T-helper 2 cell treated with Interferon-gamma antibody and Interleukin-4, amounts not matched to agents 5 μg/mL and 100 μg/mL, for 36 hours (primary cell): ENCODE measurements around the gene PCMT1.

ENCODE experiments used
- DNase-seq: peaks from one replicate; pipeline ENCODE4 v3.0.0; 2021; ENCODE audit warnings: low spot score
- H3K27ac Mint-ChIP-seq: one replicate; pipeline ENCODE4 v1.8.0; 2021; ENCODE audit warnings: mild to moderate bottlenecking, mixed read lengths
- H3K27me3 Mint-ChIP-seq: one replicate; pipeline ENCODE4 v1.8.0; 2021; ENCODE audit warnings: low read depth, mixed read lengths
- H3K36me3 Mint-ChIP-seq: one replicate; pipeline ENCODE4 v1.8.0; 2021; ENCODE audit warnings: low read depth, mixed read lengths
- H3K4me1 Mint-ChIP-seq: one replicate; pipeline ENCODE4 v1.8.0; 2021; ENCODE audit warnings: low read depth, mixed read lengths
- H3K4me3 Mint-ChIP-seq: one replicate; pipeline ENCODE4 v1.8.0; 2022; ENCODE audit warnings: mild to moderate bottlenecking, moderate library complexity, mixed read lengths
- H3K9me3 Mint-ChIP-seq: one replicate; pipeline ENCODE4 v1.8.0; 2021; ENCODE audit warnings: mixed read lengths

PCMT1 gene

GRCh38 chr6:149749594-149750135 is at the start of gene PCMT1:
PCMT1 (plus strand) TSS chr6:149749741; CDS start chr6:149749902, 161 bp downstream.
- peak within 1 kb of the TSS; percentile 94 for H3K4me3 Mint-ChIP-seq
- H3K9me3 Mint-ChIP-seq, result no peaks in the 10 kb centered on the region
- peaks cover 40% of the 10 kb centered on the region for H3K4me1 Mint-ChIP-seq
- peak within 1 kb of the TSS; percentile 83 for H3K27ac Mint-ChIP-seq
- H3K36me3 Mint-ChIP-seq, result peaks cover 10% of the 10 kb centered on the region
- peak; percentile 97 for DNase-seq
- no peaks in the 10 kb centered on the region for H3K27me3 Mint-ChIP-seq

- no peaks in the 10 kb centered on the region for H3K27me3 Mint-ChIP-seq
- H3K9me3 Mint-ChIP-seq, result no peaks in the 10 kb centered on the region
- H3K36me3 Mint-ChIP-seq, result peaks cover 13% of the 10 kb centered on the region
- no peak overlapping the region for H3K27ac Mint-ChIP-seq
- H3K4me1 Mint-ChIP-seq, result peaks cover 14% of the 10 kb centered on the region
- no peak for DNase-seq
- H3K4me3 Mint-ChIP-seq, result no peak overlapping the region
Measured at GRCh38 chr6:149701714-149702113, 47.8 kb upstream of the PCMT1 start.

- Mint-ChIP-seq H3K27me3 (no peaks in the 10 kb centered on the region), H3K36me3 (peaks cover 22% of the 10 kb centered on the region), H3K27ac (no peak overlapping the region), H3K4me1 (peaks cover 45% of the 10 kb centered on the region), H3K4me3 (no peak overlapping the region), H3K9me3 (no peaks in the 10 kb centered on the region)
- no peak for DNase-seq
Measured at GRCh38 chr6:149711711-149712110, 37.8 kb upstream of the PCMT1 start.

GRCh38 chr6:149714442-149714841 is 35.1 kb upstream of the PCMT1 start:
- DNase-seq, result no peak
- Mint-ChIP-seq H3K27me3 (no peaks in the 10 kb centered on the region), H3K9me3 (no peaks in the 10 kb centered on the region), H3K36me3 (peaks cover 31% of the 10 kb centered on the region), H3K27ac (no peak overlapping the region), H3K4me3 (no peak overlapping the region), H3K4me1 (peaks cover 39% of the 10 kb centered on the region)

GRCh38 chr6:149716181-149716963 is 33.2 kb upstream of the PCMT1 start:
- no peaks in the 10 kb centered on the region for H3K27me3 Mint-ChIP-seq
- peak overlapping the region; percentile 91 for H3K4me3 Mint-ChIP-seq
- H3K27ac Mint-ChIP-seq, result peak overlapping the region; percentile 80
- peaks cover 35% of the 10 kb centered on the region for H3K4me1 Mint-ChIP-seq
- H3K36me3 Mint-ChIP-seq, result peaks cover 38% of the 10 kb centered on the region
- H3K9me3 Mint-ChIP-seq, result no peaks in the 10 kb centered on the region
- DNase-seq, result no peak

GRCh38 chr6:149717255-149717587 is 32.3 kb upstream of the PCMT1 start:
- H3K36me3 Mint-ChIP-seq, result peaks cover 36% of the 10 kb centered on the region
- H3K27me3 Mint-ChIP-seq, result no peaks in the 10 kb centered on the region
- DNase-seq, result no peak
- H3K9me3 Mint-ChIP-seq, result no peaks in the 10 kb centered on the region
- peak overlapping the region; percentile 83 for H3K27ac Mint-ChIP-seq
- H3K4me3 Mint-ChIP-seq, result peak overlapping the region; percentile 91
- H3K4me1 Mint-ChIP-seq, result peaks cover 31% of the 10 kb centered on the region

- Mint-ChIP-seq H3K9me3 (no peaks in the 10 kb centered on the region), H3K4me3 (peak within 1 kb of the TSS; percentile 91), H3K27me3 (no peaks in the 10 kb centered on the region), H3K4me1 (peaks cover 31% of the 10 kb centered on the region), H3K27ac (peak within 1 kb of the TSS; percentile 98), H3K36me3 (peaks cover 36% of the 10 kb centered on the region)
- peak; percentile 93 for DNase-seq
Measured at GRCh38 chr6:149717588-149718458, 31.7 kb upstream of the PCMT1 start, which contains the start of gene LATS1. LATS1 (minus strand) TSS chr6:149718101; CDS start chr6:149702126, 15,975 bp downstream.

GRCh38 chr6:149719531-149719930 is 30.0 kb upstream of the PCMT1 start:
- Mint-ChIP-seq H3K27me3 (no peaks in the 10 kb centered on the region), H3K27ac (no peak overlapping the region), H3K9me3 (no peaks in the 10 kb centered on the region), H3K4me3 (no peak overlapping the region), H3K4me1 (peaks cover 28% of the 10 kb centered on the region), H3K36me3 (peaks cover 37% of the 10 kb centered on the region)
- DNase-seq, result no peak

GRCh38 chr6:149723262-149723661 is 26.3 kb upstream of the PCMT1 start:
- Mint-ChIP-seq H3K4me1 (peaks cover 26% of the 10 kb centered on the region), H3K4me3 (no peak overlapping the region), H3K27me3 (no peaks in the 10 kb centered on the region), H3K9me3 (no peaks in the 10 kb centered on the region), H3K36me3 (peaks cover 40% of the 10 kb centered on the region), H3K27ac (no peak overlapping the region)
- DNase-seq, result no peak

- Mint-ChIP-seq H3K36me3 (peaks cover 44% of the 10 kb centered on the region), H3K27ac (no peak overlapping the region)
- peak; percentile 44 for DNase-seq
Measured at GRCh38 chr6:149723771-149724417, 25.6 kb upstream of the PCMT1 start.

GRCh38 chr6:149725785-149726184 is 23.8 kb upstream of the PCMT1 start:
- H3K36me3 Mint-ChIP-seq, result peaks cover 42% of the 10 kb centered on the region
- peaks cover 22% of the 10 kb centered on the region for H3K4me1 Mint-ChIP-seq
- H3K9me3 Mint-ChIP-seq, result no peaks in the 10 kb centered on the region
- DNase-seq, result no peak
- H3K27ac Mint-ChIP-seq, result no peak overlapping the region
- no peak overlapping the region for H3K4me3 Mint-ChIP-seq
- H3K27me3 Mint-ChIP-seq, result no peaks in the 10 kb centered on the region

More at GRCh38 chr6:149723771-149724417, 25.6 kb upstream of the PCMT1 start:
- Mint-ChIP-seq H3K4me3 (no peak overlapping the region), H3K9me3 (no peaks in the 10 kb centered on the region), H3K4me1 (peaks cover 26% of the 10 kb centered on the region), H3K27me3 (no peaks in the 10 kb centered on the region)

GRCh38 chr6:149727793-149728498 is 21.6 kb upstream of the PCMT1 start:
- H3K4me1 Mint-ChIP-seq, result peaks cover 22% of the 10 kb centered on the region
- peaks cover 43% of the 10 kb centered on the region for H3K36me3 Mint-ChIP-seq

More at GRCh38 chr6:149727793-149728498, 21.6 kb upstream of the PCMT1 start:
- DNase-seq, result no peak
- Mint-ChIP-seq H3K27ac (peak overlapping the region; percentile 80), H3K27me3 (no peaks in the 10 kb centered on the region), H3K4me3 (peak overlapping the region; percentile 58), H3K9me3 (no peaks in the 10 kb centered on the region)
